ENCODE measurements around the gene HMX2.

HMX2 gene

GRCh38 chr10:123147635-123148413 is at the start of gene HMX2:
Gene HMX2, plus strand, starts transcription at chr10:123148136. Its CDS starts 243 bp downstream, at chr10:123148379.
- peak; percentile 26 for DNase-seq

DNA sequence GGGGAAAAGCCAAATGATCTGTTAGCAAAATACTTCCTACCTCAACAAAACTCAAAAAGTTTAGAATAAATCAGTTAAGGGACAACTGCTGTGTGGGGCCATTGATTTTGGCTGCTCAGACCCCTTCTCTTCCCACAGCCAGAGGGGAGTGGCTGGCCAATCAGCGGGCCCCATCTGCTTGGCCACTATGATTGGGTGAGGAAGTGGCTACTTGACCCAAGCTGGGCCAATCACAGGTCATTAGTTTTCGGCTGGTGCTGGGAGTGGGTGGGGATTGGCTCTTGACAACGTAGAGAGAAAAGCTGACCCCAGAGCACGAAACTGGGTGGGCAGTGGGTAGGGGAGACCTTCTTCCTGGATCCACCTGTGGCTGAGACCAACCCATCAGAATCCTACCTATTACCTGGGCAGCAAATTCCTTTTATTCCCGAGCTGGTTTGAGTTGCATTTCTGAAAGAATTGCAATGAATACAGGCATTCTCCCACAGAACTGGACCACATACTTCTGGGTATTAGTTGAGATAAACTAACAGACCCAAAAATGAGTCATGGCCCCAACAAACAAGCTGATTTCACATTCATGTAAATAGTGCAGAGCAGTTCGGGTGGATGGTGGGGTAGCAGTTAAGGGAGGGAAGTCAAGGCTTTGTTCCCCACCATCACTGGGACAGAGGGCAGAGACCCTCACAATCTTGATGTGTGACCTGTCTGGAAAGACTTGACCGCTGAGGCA is 47.7 kb upstream of the HMX2 start:
- DNase-seq: no peak

DNA sequence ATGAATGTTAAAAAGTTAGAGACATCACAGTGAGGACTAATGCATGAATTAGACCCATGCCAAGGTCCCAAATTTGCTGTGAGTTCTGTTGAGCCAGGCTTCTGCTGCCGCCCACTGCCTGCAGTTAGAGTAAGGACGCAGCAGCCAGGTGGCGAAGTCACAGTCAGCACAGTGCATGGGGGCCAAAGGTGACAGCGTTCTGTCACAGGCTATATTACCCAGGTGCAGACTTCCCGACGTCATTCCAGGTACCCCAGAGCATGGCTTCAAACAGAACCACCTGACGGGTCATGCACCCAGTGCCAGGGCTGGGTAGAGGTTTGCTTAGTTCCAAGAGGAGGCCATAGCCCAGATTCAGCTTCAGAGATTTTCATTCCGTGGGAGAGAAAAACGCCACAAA is 46.1 kb upstream of the HMX2 start:
- no peak for DNase-seq

GRCh38 chr10:123102673-123103072 is 45.3 kb upstream of the HMX2 start:
- DNase-seq: no peak

DNA sequence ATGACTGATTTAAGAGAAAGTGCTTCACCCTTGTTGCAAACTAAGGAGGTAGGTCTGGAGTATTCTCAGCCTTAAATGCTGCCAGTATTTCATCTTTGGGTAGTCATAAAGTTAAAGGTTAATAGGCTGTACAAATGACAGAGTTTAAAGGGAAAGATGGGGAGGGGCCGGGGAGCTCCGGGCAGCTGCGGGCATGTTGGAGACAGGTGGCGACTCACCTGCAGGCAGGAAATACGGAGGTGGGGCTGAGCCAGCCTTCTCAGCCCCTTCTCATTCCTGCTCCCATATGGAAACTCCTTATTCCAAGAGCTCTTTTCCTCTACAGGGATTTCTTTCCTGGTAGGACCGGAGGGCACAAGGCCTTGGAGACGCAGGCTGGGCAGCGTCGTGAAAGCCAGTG is 44.0 kb upstream of the HMX2 start:
- DNase-seq: no peak

DNA sequence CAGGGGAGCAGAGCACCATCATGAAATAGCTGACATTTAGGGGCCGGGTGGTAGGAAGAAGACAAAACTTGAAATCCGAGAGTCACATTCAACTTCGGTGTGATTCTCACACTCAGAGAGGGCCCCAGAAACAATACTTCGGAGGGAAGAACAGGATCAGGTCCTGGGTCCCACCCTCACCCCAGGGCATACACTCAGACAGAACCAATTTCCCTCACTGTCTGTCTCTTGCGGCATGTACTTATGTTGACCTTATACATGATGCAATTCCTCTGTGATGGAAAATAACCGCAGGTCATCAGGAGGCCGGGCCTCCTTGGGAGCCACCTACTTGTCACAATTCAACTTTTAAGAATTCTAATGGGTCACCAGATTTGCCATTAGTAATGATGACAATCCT is 38.5 kb upstream of the HMX2 start:
- DNase-seq: no peak

GRCh38 chr10:123117644-123118417 is 30.1 kb upstream of the HMX2 start:
- DNase-seq: no peak

- DNase-seq: no peak
These were observed 28.9 kb upstream of the HMX2 start for GRCh38 chr10:123119081-123119480.

- DNase-seq: no peak
These were observed 21.7 kb upstream of the HMX2 start for GRCh38 chr10:123126246-123126645.

DNA sequence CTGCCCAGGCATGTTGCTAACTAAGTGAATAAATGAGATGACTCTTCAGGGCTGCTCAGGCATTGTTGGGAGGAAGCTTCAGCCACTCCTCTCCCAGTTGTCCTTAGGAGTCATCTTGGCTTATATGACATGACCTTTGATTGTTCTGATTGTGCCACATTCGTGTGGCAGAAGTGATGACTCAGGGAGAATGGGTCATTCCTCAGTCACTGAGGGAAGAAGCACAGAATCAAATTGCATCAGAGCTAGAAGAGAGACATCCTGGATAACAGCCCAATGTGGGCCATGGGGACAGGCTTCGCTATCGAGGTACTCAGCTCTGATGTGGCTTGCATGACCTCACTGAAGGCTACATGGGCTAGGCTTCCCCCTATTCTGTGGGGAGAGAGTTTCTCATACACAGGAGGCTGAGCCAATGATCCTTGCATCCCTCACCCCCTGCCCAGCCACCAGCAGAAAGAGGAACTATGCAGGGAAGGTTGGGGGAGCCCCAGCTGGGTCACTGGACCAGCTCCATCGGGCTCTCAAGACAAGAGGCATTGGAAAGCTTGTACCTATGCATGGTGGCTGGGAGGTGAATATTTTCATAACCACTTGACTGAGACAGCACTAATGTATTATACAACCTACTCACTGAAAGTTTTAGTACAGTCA is 18.2 kb upstream of the HMX2 start:
- no peak for DNase-seq

DNA sequence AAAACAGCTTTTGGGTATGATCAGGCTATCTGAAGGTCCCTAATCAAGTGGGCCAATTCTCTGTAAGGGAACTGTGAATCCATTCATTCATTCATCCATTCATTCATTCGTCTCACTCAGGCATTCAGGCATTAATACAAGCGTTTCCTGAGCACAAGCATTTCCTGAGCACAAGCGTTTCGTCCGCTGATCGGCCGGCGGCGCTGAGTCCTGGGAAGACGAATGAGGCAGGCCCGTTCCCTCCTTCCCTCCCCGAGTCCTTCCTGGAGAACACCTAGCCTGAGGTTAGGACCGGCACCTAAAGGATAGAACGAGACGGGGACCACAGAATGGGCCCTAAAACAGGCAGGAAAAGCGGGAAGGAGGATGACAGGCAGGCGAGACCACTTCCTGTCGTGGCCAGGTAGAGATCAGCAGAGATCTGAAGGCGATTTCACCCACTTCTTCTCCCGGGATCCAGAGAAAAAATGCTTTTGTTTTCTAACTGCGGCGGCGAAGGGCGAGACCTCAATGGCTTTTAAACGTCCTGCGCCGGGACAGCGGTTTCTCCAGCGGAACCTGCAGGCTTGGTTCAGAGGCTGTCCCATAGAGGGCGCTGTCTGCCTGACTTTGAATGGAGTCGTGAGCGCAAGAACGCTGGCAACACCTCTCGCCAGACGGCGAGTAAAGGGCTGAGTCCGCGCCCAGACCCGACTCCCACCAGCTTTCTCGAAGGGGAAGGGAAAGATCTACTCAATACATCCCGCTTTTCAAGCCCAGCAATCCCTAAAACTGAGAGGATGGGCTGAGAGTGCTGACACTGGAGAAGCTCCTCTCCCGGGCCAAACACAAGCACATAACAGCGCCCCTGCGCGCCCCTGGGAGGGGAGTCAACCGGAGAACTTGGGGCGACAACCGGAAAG is 15.1 kb upstream of the HMX2 start:
- peak; percentile 61 for DNase-seq

DNA sequence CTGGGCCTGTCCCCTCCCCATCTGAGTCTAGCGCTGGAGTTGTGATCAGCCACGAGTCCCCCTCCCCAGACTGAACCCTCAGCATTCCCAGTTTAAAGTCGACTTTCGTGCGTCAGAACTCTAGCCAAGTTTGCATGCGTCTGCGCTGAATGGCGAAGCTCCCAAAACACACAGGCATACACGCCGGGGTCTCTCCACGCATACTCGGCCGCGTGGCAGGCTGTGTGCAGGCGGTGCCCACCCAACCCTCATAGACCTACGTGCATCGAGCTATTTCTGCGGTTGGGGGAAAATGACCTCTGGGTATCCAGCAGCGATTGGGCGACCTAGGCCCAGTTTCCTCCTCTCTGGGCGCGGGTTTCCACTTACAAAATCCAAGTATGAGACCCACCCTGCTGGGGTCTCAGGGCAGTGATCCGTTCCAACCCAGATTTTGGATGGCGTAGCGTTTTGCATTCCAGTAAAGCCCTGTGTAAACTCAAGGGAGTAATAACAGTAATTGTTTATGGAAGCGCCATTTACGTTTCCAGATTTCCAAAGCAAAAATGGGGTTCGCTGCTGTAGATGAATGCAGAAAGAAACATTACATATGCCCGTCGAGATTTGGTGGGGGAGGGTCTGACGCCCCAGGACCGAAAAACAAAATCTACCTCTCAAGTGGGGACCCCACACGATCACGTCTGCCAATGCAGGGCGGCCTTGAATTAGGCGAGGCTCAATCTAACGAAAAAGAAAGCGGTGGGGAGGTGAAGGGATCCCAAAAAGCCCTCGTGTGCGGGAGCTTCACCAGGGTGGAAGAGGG is 14.2 kb upstream of the HMX2 start:
- DNase-seq: no peak

DNA sequence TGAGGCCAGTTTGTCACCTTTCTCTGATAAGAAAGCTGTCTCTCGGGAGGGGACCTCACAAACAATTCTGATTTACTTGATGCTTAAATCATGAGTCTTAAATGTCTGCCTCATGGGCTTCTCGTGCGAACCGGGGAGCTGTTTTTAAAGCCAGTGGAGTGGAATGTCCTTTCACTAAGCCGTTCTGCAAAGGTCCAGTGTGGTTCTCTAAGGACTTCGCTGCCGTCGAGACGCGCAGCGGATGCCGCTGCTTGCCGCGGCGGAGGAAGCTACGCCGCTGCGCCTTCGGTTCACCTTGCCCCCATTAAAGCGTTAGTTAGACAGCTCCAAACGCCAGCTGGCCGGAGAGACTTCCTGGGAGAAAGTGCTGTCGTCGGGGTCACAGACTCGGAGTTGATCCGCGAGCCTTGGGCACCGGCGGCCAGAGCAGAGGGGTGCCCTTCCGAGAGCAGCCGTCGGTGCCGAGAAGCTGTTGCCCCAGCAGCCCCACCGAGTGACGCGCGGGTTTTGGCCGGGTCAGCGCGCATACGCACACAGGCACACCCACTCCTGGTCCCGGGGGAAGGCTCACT is 13.5 kb upstream of the HMX2 start:
- DNase-seq: no peak

- DNase-seq: no peak
These were observed 13.0 kb upstream of the HMX2 start for GRCh38 chr10:123134915-123135414.

GRCh38 chr10:123135415-123136141 is 12.4 kb upstream of the HMX2 start, which contains the start of gene HMX3:
Gene HMX3, plus strand, starts transcription at chr10:123135970. Its CDS starts 81 bp downstream, at chr10:123136051.
- DNase-seq: peak; percentile 19

- DNase-seq: no peak
These were observed 11.6 kb upstream of the HMX2 start for GRCh38 chr10:123136221-123136805.

DNA sequence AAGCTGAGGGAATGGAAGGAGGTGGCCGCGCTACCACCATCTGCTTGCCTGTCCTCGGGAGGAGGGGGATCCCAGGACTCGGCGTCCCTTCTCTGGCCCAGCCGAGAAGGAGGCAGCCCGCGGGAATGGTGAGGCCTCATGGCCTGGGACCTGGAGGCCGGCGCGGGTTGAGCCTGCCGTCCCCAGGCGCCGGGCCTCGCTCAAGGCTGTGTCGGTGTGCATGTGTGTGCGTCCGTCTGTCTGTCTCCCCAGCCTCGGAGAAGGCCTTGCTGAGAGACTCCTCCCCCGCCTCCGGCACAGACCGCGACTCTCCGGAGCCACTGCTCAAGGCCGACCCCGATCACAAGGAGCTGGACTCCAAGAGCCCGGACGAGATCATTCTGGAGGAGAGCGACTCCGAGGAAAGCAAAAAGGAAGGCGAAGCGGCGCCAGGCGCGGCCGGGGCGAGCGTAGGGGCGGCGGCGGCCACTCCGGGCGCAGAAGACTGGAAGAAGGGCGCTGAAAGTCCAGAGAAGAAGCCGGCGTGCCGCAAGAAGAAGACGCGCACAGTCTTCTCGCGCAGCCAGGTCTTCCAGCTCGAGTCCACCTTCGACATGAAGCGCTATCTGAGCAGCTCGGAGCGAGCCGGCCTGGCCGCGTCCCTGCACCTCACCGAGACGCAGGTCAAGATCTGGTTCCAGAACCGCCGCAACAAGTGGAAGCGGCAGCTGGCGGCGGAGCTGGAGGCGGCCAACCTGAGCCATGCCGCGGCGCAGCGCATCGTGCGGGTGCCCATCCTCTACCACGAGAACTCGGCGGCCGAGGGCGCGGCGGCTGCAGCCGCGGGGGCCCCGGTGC is 10.9 kb upstream of the HMX2 start:
- DNase-seq: no peak

DNA sequence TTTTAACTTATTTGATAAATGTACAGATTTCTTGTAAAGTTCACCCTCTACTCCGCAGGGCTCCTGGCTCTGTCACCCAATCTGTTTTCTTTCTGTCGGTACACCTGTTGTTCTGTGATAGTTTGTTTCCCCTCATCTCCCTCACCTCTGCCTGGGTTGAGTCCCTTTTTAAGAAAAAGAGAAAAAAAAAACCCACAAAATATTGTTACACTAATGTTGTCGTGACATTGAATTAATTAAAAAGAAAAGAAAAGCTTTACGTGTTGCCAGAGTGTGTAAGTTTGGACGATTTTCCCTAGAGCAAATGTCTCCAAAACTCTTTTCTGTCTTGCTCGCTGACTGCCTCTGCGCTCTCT is 8.8 kb upstream of the HMX2 start:
- DNase-seq: no peak

Measured in NCI-H748 treated with DMSO at 0.1 percent for 48 hours (cell line).